IMR-90 (cell line): ENCODE data around the gene MOG. TPM values are rescaled to one million over a fixed set of nuclear protein-coding genes. Genes with fewer than 3 reads are reported as not detected.

Source experiments
- ATAC-seq: fragments of 200-7000 bp; cut with Tn5 transposase; 2 replicates; pipeline ENCODE4 v1.9.1; 2020; ENCODE audit warnings: low read depth, mild to moderate bottlenecking, moderate library complexity
- BruUV-seq: library from RNA; stranded (reverse); fragments of 400-500 nt; replicated peaks from 2 replicates; lab custom pipeline; 2021; lab: Mats Ljungman, UMichigan
- CTCF ChIA-PET: fragments of 300-600 bp; formaldehyde crosslinking; extraction: SDS; loops from one replicate; lab custom pipeline; 2021; ENCODE audit warnings: antibody characterized with exemption; lab: Yijun Ruan, JAX
- POLR2A ChIA-PET: fragments of 300-600 bp; sonication (Branson Sonifier 250); formaldehyde crosslinking; loops from one replicate; lab custom pipeline; 2022; ENCODE audit warnings: antibody characterized with exemption; ENCODE audit not compliant: unreplicated experiment; lab: Charles Lee
- DNase-seq: peaks from one replicate; pipeline ENCODE4 v3.0.0; 2013
- H2AFZ ChIP-seq: replicated peaks from 2 replicates; pipeline ENCODE3; 2013; ENCODE audit warnings: low read length, mild to moderate bottlenecking; ENCODE audit not compliant: poor library complexity
- H2AK5ac ChIP-seq: 2 replicates; pipeline ENCODE4 v1.6.1; 2013; ENCODE audit warnings: low read depth, low read length, inconsistent platforms
- H2AK9ac ChIP-seq: replicated peaks from 2 replicates; pipeline ENCODE3; 2013; ENCODE audit warnings: mild to moderate bottlenecking, low read depth, low read length, moderate library complexity; ENCODE audit not compliant: poor library complexity
- H2BK120ac ChIP-seq: 2 replicates; pipeline ENCODE4 v1.6.1; 2013; ENCODE audit warnings: low read depth, low read length, inconsistent platforms
- H2BK15ac ChIP-seq: 3 replicates; pipeline ENCODE4 v1.6.1; 2013; ENCODE audit warnings: low read depth, low read length, inconsistent platforms
- H2BK20ac ChIP-seq: 2 replicates; pipeline ENCODE4 v1.6.1; 2013; ENCODE audit warnings: low read depth, mild to moderate bottlenecking, inconsistent platforms, low read length, moderate library complexity
- H2BK5ac ChIP-seq: 2 replicates; pipeline ENCODE4 v1.6.1; 2013; ENCODE audit warnings: mild to moderate bottlenecking, low read depth, low read length, inconsistent platforms; ENCODE audit not compliant: poor library complexity, severe bottlenecking
- H3K14ac ChIP-seq: replicated peaks from 2 replicates; pipeline ENCODE4 v1.6.1; 2013; ENCODE audit warnings: low read depth, low read length, inconsistent platforms
- H3K18ac ChIP-seq: 2 replicates; pipeline ENCODE4 v1.6.1; 2013; ENCODE audit warnings: low read depth, low read length, control low read depth
- H3K23ac ChIP-seq: 2 replicates; pipeline ENCODE4 v1.6.1; 2013; ENCODE audit warnings: low read depth, low read length, inconsistent platforms
- H3K27ac ChIP-seq: 2 replicates; pipeline ENCODE4 v1.5.1; 2013; ENCODE audit warnings: mild to moderate bottlenecking, control low read depth, low read length; ENCODE audit not compliant: insufficient read depth
- H3K27me3 ChIP-seq: 2 replicates; pipeline ENCODE4 v1.6.1; 2013; ENCODE audit warnings: low read length; ENCODE audit not compliant: control insufficient read depth, insufficient read depth
- H3K36me3 ChIP-seq: 2 replicates; pipeline ENCODE4 v1.6.1; 2013; ENCODE audit warnings: low read length, mixed read lengths; ENCODE audit not compliant: control insufficient read depth, insufficient read depth
- H3K4ac ChIP-seq: 2 replicates; pipeline ENCODE4 v1.6.1; 2013; ENCODE audit warnings: low read depth, low read length, inconsistent platforms
- H3K4me1 ChIP-seq: 2 replicates; pipeline ENCODE4 v1.6.1; 2013; ENCODE audit warnings: low read length, mixed read lengths; ENCODE audit not compliant: control insufficient read depth, insufficient read depth
- H3K4me2 ChIP-seq: 2 replicates; pipeline ENCODE4 v1.6.1; 2013; ENCODE audit warnings: low read depth, mild to moderate bottlenecking, control low read depth, low read length, moderate library complexity
- H3K4me3 ChIP-seq: 2 replicates; pipeline ENCODE4 v1.5.1; 2013; ENCODE audit warnings: low read depth, mild to moderate bottlenecking, control low read depth, low read length, moderate library complexity; ENCODE audit not compliant: insufficient read depth
- H3K56ac ChIP-seq: 2 replicates; pipeline ENCODE4 v1.6.1; 2013; ENCODE audit warnings: low read length, inconsistent platforms; ENCODE audit not compliant: insufficient read depth; ENCODE audit errors: extremely low read depth
- H3K79me1 ChIP-seq, 2 experiments: 2 replicates each; pipeline ENCODE4 v1.6.1; 2013; ENCODE audit warnings: low read length in 2 of 2, inconsistent platforms in 1 of 2, low read depth in 1 of 2
- H3K9ac ChIP-seq: 2 replicates; pipeline ENCODE4 v1.6.1; 2013; ENCODE audit warnings: low read depth, low read length, control low read depth
- H3K9me1 ChIP-seq: 2 replicates; pipeline ENCODE4 v1.6.1; 2013; ENCODE audit warnings: low read length, inconsistent platforms; ENCODE audit not compliant: insufficient read depth
- H3K9me3 ChIP-seq: 2 replicates; pipeline ENCODE4 v1.6.1; 2013; ENCODE audit warnings: low read length; ENCODE audit not compliant: control insufficient read depth, insufficient read depth
- H4K20me1 ChIP-seq: 2 replicates; pipeline ENCODE4 v1.6.1; 2013; ENCODE audit warnings: low read length, inconsistent platforms; ENCODE audit not compliant: insufficient read depth
- H4K5ac ChIP-seq: 2 replicates; pipeline ENCODE4 v1.6.1; 2013; ENCODE audit warnings: mild to moderate bottlenecking, low read depth, low read length, control low read depth
- H4K8ac ChIP-seq, 2 experiments: 2 replicates each; pipeline ENCODE4 v1.6.1; 2013; ENCODE audit warnings: low read depth in 2 of 2, low read length in 2 of 2, control low read depth in 1 of 2, inconsistent platforms in 1 of 2
- H4K91ac ChIP-seq: 2 replicates; pipeline ENCODE4 v1.6.1; 2013; ENCODE audit warnings: low read depth, low read length, inconsistent platforms; ENCODE audit not compliant: insufficient read depth
- NFE2L2 ChIP-seq: fragments of 150-350 bp; IDR thresholded peaks from 2 replicates; pipeline ENCODE4 v1.6.1; 2016; ENCODE audit warnings: low read depth, mild to moderate bottlenecking, low read length
- RAD21 ChIP-seq: IDR thresholded peaks from 2 replicates; pipeline ENCODE4 v1.6.1; 2012; ENCODE audit warnings: low read length, improper control_type of control experiment
- WGBS, 2 experiments: methylation state at CpG; one replicate each; pipeline versions ENCODE4 v1.1.5 to v1.1.7; 2013; ENCODE audit warnings: missing lambda C conversion rate in 2 of 2; ENCODE audit not compliant: insufficient read length in 1 of 2; ENCODE audit errors: extremely low coverage in 2 of 2; 5-methylcytosine and 5-hydroxymethylcytosine counted together
- dilution Hi-C: fragments of 300-500 bp; cut with HindIII; formaldehyde crosslinking; loops from one replicate; pipeline ENCODE4 v1.14.3; 2018; ENCODE audit warnings: low sequenced_read_pairs; ENCODE audit not compliant: unreplicated experiment
- in situ Hi-C: fragments of 300-500 bp; cut with MboI; formaldehyde crosslinking; loops from 3 replicates; pipeline ENCODE4 v1.14.3; 2019; ENCODE audit warnings: low sequenced_read_pairs, inconsistent platforms, mixed read lengths
- intact Hi-C: fragments of 100-400 bp; cut with micrococcal nuclease; formaldehyde crosslinking; loops from 2 replicates; pipeline ENCODE4 v1.10.0; 2022
- polyA plus RNA-seq, 3 experiments: library from polyadenylated mRNA; depleted of rRNA; stranded (reverse); fragments of >200 nt; gene quantifications; 2 replicates each; pipeline ENCODE4 v1.2.3, GENCODE V29; 2012; ENCODE audit warnings: low replicate concordance in 1 of 3
- total RNA-seq: library from RNA; depleted of rRNA; stranded (reverse); fragments of >200 nt; gene quantifications from 2 replicates; pipeline ENCODE4 v1.2.3, GENCODE V29; 2012
- TF ChIP-seq, protein P1 (sequence below): conservative IDR thresholded peaks from 2 replicates; pipeline ENCODE4 v1.5.1; 2012; ENCODE audit warnings: mild to moderate bottlenecking, low read depth, low read length, improper control_type of control experiment

The MOG gene
- total and polyA plus RNA-seq, 2 of the 4 experiments (the other 2 are of a cell fraction) = not detected

DNA sequence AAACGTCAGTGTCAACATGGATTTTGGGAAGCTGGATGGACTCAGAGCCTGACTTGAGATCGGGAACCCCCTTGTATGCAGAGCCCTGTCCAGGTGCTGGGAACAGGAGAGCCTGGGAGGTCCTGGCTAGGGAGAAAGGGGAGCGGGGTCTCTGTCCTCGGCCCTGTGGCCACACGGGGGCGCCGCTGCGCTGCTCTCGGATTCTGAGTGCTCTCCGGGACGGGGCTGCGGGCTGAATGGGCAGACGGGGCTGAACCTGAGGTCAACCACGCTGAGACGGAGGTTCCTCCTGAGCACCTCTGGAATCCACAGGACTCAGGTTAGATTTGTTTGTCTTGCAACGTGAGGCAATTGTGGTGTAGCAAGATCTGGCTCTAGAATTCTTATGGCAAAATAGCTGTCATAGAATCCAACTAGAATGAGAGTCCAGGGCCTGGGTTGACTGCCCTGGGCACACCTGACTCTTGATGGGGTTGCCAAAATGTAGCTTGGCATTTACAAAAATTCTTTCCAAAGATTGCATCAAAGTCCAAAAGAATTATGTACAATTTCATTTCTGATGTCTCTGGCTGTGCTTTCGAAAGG lies 45.7 kb downstream of the MOG start:
- Histone ChIP-seq H3K27me3 (peaks cover 8% of the 10 kb centered on the region), H3K23ac (no peak overlapping the region), H4K20me1 (no peaks in the 10 kb centered on the region), H2AK9ac (no peak overlapping the region), H3K9me1 (no peaks in the 10 kb centered on the region), H3K9me3 (no peaks in the 10 kb centered on the region), H4K5ac (no peak overlapping the region), H3K9ac (no peak overlapping the region), H3K14ac (no peak overlapping the region), H2BK120ac (no peak overlapping the region), H2AK5ac (no peak overlapping the region), H3K18ac (no peak overlapping the region), H3K56ac (no peak overlapping the region), H2BK5ac (no peak overlapping the region), H4K91ac (no peak overlapping the region), H4K8ac (no peak overlapping the region), H3K4ac (no peak overlapping the region), H3K4me1 (no peaks in the 10 kb centered on the region), H3K4me3 (no peak overlapping the region), H3K27ac (no peak overlapping the region), H2BK20ac (no peak overlapping the region), H2BK15ac (no peak overlapping the region), H3K79me1 (no peaks in the 10 kb centered on the region), H3K36me3 (no peaks in the 10 kb centered on the region), H2AFZ (peak overlapping the region; percentile 72), H3K4me2 (no peak overlapping the region)
- CTCF ChIA-PET = interaction anchor here (0.5 to 1.0 kb wide), 2 partner anchors 52 to 54 kb away, joined by 3 to 4 read pairs; no protein-coding TSS in a partner anchor
- in situ Hi-C loops = no loop called here
- intact Hi-C loops = no loop called here
- TF ChIP-seq, protein P1, sequence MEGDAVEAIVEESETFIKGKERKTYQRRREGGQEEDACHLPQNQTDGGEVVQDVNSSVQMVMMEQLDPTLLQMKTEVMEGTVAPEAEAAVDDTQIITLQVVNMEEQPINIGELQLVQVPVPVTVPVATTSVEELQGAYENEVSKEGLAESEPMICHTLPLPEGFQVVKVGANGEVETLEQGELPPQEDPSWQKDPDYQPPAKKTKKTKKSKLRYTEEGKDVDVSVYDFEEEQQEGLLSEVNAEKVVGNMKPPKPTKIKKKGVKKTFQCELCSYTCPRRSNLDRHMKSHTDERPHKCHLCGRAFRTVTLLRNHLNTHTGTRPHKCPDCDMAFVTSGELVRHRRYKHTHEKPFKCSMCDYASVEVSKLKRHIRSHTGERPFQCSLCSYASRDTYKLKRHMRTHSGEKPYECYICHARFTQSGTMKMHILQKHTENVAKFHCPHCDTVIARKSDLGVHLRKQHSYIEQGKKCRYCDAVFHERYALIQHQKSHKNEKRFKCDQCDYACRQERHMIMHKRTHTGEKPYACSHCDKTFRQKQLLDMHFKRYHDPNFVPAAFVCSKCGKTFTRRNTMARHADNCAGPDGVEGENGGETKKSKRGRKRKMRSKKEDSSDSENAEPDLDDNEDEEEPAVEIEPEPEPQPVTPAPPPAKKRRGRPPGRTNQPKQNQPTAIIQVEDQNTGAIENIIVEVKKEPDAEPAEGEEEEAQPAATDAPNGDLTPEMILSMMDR = peak; percentile 37
- TF ChIP-seq RAD21 = peak; percentile 29; the same call in 1 of the 2 replicates
- no peak for TF ChIP-seq NFE2L2
- no TSS peak for BruUV-seq
- POLR2A ChIA-PET = no interaction called here
- DNase-seq (no peak), ATAC-seq (peak; percentile 35; the same call in 1 of the 2 replicates)
- no CpG with 5 or more reads among the region's 17 CpGs for WGBS, 2 experiments
- dilution Hi-C loops = no loop called here
